ENCODE data around the gene DGAT2. TPM values are rescaled to one million over a fixed set of nuclear protein-coding genes. Genes with fewer than 3 reads are reported as not detected.

DGAT2 gene
- total RNA-seq, 1 donor from 2014 or later = 26.0 TPM

DNA sequence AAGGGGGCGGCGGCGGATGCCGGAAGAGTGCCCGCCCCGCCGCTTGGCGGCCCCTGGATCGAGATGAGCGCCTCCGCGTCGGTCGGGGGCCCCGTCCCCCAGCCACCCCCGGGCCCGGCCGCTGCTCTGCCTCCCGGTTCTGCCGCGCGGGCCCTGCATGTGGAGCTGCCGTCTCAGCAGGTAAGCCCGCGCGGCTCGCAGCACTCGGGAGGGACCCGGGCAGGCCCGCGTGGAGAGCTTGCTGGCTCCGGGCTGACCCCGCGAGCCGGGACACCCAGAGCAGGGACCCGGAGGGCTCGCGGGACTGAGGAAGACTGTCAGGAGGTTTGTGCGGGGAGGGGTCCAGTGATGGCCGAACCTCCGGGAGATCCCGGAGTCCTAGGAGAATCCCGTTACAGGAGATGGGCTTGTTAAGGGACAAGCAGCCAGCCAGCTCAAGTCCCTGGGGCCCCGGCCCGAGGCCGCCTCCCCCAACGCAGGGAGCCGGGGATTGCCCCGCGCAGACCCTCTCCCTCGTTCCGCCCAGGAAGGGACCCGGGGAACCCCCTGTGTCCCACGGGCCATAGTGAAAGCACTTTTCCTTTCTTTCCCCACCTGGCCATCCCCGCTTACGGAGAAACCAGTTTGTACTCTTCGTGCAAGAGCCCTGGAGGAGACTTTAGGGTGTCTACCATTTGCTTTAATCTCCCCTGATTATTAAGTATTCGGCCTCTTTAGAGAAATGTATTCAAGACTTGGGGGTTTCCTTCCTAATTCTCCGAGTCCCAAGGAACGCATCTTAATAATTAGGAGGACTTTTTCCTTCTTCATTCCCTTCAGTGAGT is 47.0 kb downstream of the DGAT2 start:
- DNase-seq (ENCODE audit: extremely low spot score in 2 of 2) = no peak
- intact Hi-C loops (cut with DNase I) = no loop called here
- no peaks in the 10 kb centered on the region for H3K36me3 ChIP-seq
- H3K4me3 ChIP-seq = peak overlapping the region; percentile 96 to 97
- TF ChIP-seq POLR2AphosphoS5 (IDR thresholded peaks at IDR 0.05; ENCODE audit: insufficient read depth in 1 of 2, low read depth in 1 of 2) (no peak), POLR2A (IDR thresholded peaks at IDR 0.05) (no peak)
- TF ChIP-seq, protein P1, sequence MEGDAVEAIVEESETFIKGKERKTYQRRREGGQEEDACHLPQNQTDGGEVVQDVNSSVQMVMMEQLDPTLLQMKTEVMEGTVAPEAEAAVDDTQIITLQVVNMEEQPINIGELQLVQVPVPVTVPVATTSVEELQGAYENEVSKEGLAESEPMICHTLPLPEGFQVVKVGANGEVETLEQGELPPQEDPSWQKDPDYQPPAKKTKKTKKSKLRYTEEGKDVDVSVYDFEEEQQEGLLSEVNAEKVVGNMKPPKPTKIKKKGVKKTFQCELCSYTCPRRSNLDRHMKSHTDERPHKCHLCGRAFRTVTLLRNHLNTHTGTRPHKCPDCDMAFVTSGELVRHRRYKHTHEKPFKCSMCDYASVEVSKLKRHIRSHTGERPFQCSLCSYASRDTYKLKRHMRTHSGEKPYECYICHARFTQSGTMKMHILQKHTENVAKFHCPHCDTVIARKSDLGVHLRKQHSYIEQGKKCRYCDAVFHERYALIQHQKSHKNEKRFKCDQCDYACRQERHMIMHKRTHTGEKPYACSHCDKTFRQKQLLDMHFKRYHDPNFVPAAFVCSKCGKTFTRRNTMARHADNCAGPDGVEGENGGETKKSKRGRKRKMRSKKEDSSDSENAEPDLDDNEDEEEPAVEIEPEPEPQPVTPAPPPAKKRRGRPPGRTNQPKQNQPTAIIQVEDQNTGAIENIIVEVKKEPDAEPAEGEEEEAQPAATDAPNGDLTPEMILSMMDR (IDR thresholded peaks at IDR 0.05) = no peak
- no peaks in the 10 kb centered on the region for H3K27me3 ChIP-seq
- peaks cover 45% of the 10 kb centered on the region for H3K4me1 ChIP-seq
- H3K9me3 ChIP-seq = no peaks in the 10 kb centered on the region
- peak overlapping the region; percentile 90 for H3K27ac ChIP-seq

DNA sequence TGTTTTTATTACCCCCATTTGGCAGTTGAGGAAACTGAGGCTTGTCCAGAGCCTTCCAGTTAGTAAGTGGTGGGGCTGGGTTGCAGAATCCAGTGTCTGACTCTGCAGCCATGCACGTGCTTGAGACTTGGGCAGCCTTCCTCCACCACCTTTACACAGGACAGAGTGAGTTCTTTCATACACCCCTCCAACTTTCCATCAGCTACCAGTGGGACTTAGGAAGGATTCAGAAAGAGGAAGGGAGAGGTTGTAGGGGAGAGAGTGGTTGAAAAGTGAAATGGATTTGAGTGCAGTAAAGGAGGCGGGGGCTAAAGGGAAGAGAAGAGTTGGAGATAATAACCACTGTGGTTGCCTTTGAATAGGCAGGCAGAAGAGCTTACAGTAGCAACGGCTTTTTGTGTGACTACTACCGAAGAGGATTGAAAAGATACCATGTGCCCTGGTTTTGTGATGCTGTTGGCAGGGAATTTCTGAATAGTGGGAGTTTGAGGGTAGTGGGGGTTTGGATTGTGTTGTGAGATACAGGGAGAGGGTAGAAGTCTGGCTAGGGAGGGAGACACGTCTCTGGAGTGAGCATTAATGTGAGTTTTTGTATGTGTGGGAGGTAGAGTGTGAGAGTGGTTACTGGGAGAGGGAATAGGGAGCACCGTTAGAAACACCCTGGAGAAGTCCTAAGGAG is 48.1 kb downstream of the DGAT2 start:
- no peaks in the 10 kb centered on the region for H3K9me3 ChIP-seq
- intact Hi-C loops (cut with DNase I) = no loop called here
- no peak for DNase-seq (ENCODE audit: extremely low spot score in 2 of 2)
- peak overlapping the region; percentile 96 to 97 for H3K4me3 ChIP-seq
- H3K27ac ChIP-seq = peak overlapping the region; percentile 33
- H3K36me3 ChIP-seq = no peaks in the 10 kb centered on the region
- peaks cover 45% of the 10 kb centered on the region for H3K4me1 ChIP-seq
- no peaks in the 10 kb centered on the region for H3K27me3 ChIP-seq
- TF ChIP-seq, protein P1 (IDR thresholded peaks at IDR 0.05) = no peak
- no peak for TF ChIP-seq POLR2AphosphoS5 (IDR thresholded peaks at IDR 0.05; ENCODE audit: insufficient read depth in 1 of 2, low read depth in 1 of 2)
- no peak for TF ChIP-seq POLR2A (IDR thresholded peaks at IDR 0.05)

GRCh38 chr11:75820645-75821044 is 52.1 kb downstream of the DGAT2 start:
- Histone ChIP-seq H3K4me3 (no peak overlapping the region), H3K4me1 (peaks cover 65% of the 10 kb centered on the region), H3K27me3 (no peaks in the 10 kb centered on the region), H3K9me3 (no peaks in the 10 kb centered on the region), H3K27ac (no peak overlapping the region), H3K36me3 (no peaks in the 10 kb centered on the region)
- TF ChIP-seq POLR2AphosphoS5 (IDR thresholded peaks at IDR 0.05; ENCODE audit: insufficient read depth in 1 of 2, low read depth in 1 of 2) = no peak
- TF ChIP-seq, protein P1 (IDR thresholded peaks at IDR 0.05) = no peak
- TF ChIP-seq POLR2A (IDR thresholded peaks at IDR 0.05) = no peak
- intact Hi-C loops (cut with DNase I) = no loop called here
- no peak for DNase-seq (ENCODE audit: extremely low spot score in 2 of 2)

- Histone ChIP-seq H3K27ac (no peak overlapping the region), H3K4me3 (no peak overlapping the region), H3K27me3 (no peaks in the 10 kb centered on the region), H3K36me3 (no peaks in the 10 kb centered on the region), H3K9me3 (no peaks in the 10 kb centered on the region), H3K4me1 (peaks cover 66% of the 10 kb centered on the region)
- intact Hi-C loops (cut with DNase I) = no loop called here
- no peak for DNase-seq (ENCODE audit: extremely low spot score in 2 of 2)
- TF ChIP-seq POLR2AphosphoS5 (IDR thresholded peaks at IDR 0.05; ENCODE audit: insufficient read depth in 1 of 2, low read depth in 1 of 2) (no peak), POLR2A (IDR thresholded peaks at IDR 0.05) (no peak)
- TF ChIP-seq, protein P1 (IDR thresholded peaks at IDR 0.05) = no peak
These were observed 52.6 kb downstream of the DGAT2 start for GRCh38 chr11:75821202-75821601.

GRCh38 chr11:75822541-75822940 is 54.0 kb downstream of the DGAT2 start:
- Histone ChIP-seq H3K36me3 (no peaks in the 10 kb centered on the region), H3K27me3 (no peaks in the 10 kb centered on the region), H3K9me3 (no peaks in the 10 kb centered on the region), H3K4me1 (peaks cover 64% of the 10 kb centered on the region), H3K27ac (peak overlapping the region; percentile 18), H3K4me3 (no peak overlapping the region)
- intact Hi-C loops (cut with DNase I) = no loop called here
- TF ChIP-seq POLR2A (IDR thresholded peaks at IDR 0.05) = no peak
- TF ChIP-seq POLR2AphosphoS5 (IDR thresholded peaks at IDR 0.05; ENCODE audit: insufficient read depth in 1 of 2, low read depth in 1 of 2) = no peak
- TF ChIP-seq, protein P1 (IDR thresholded peaks at IDR 0.05) = no peak
- DNase-seq (ENCODE audit: extremely low spot score in 2 of 2) = no peak

All from vagina (tissue), 2 donors.